ENCODE measurements around the gene MYBPC1. TPM values are rescaled to one million over a fixed set of nuclear protein-coding genes. Genes with fewer than 3 reads are reported as not detected.
"Not testable (repeated sequence)": the region's sequence is repeated elsewhere in the genome, so short reads cannot be mapped to it uniquely, and the experiment has no call there.

The MYBPC1 gene
- polyA plus RNA-seq, 4 donors: 0.03 to 0.37 (median 0.15) TPM; not detected in 1

GRCh38 chr12:101653503-101653902 is 58.7 kb downstream of the MYBPC1 start:
- no peak for DNase-seq (ENCODE audit: low read depth in 4 of 4, low spot score in 3 of 4)

GRCh38 chr12:101654442-101654841 is 59.7 kb downstream of the MYBPC1 start:
- no peak for DNase-seq (ENCODE audit: low read depth in 4 of 4, low spot score in 3 of 4)

GRCh38 chr12:101655393-101655792 is 60.6 kb downstream of the MYBPC1 start:
- no peak for DNase-seq (ENCODE audit: low read depth in 4 of 4, low spot score in 3 of 4)

- DNase-seq (ENCODE audit: low read depth in 4 of 4, low spot score in 3 of 4): not testable (repeated sequence)
Observed at GRCh38 chr12:101660662-101661061, 65.9 kb downstream of the MYBPC1 start.

- no peak for DNase-seq (ENCODE audit: low read depth in 4 of 4, low spot score in 3 of 4)
Observed at GRCh38 chr12:101663298-101663697, 68.5 kb downstream of the MYBPC1 start.

GRCh38 chr12:101664992-101665391 is 70.2 kb downstream of the MYBPC1 start:
- no peak for DNase-seq (ENCODE audit: low read depth in 4 of 4, low spot score in 3 of 4)

- DNase-seq (ENCODE audit: low read depth in 4 of 4, low spot score in 3 of 4): no peak
Observed at GRCh38 chr12:101666052-101666728, 71.4 kb downstream of the MYBPC1 start.

- no peak for DNase-seq (ENCODE audit: low read depth in 4 of 4, low spot score in 3 of 4)
Observed at GRCh38 chr12:101667591-101667990, 72.8 kb downstream of the MYBPC1 start.

GRCh38 chr12:101670007-101670671 is 75.4 kb downstream of the MYBPC1 start:
- peak in 1 of 4 donors; percentile 5 for DNase-seq (ENCODE audit: low read depth in 4 of 4, low spot score in 3 of 4)

GRCh38 chr12:101671157-101671791 is 76.5 kb downstream of the MYBPC1 start:
- DNase-seq (ENCODE audit: low read depth in 4 of 4, low spot score in 3 of 4): no peak

- DNase-seq (ENCODE audit: low read depth in 4 of 4, low spot score in 3 of 4): no peak
Observed at GRCh38 chr12:101671833-101672232, 77.1 kb downstream of the MYBPC1 start.

GRCh38 chr12:101675555-101675954 is 80.8 kb downstream of the MYBPC1 start:
- no peak for DNase-seq (ENCODE audit: low read depth in 4 of 4, low spot score in 3 of 4)

- not testable (repeated sequence) for DNase-seq (ENCODE audit: low read depth in 4 of 4, low spot score in 3 of 4)
Observed at GRCh38 chr12:101676497-101676896, 81.7 kb downstream of the MYBPC1 start.

- DNase-seq (ENCODE audit: low read depth in 4 of 4, low spot score in 3 of 4): no peak
Observed at GRCh38 chr12:101678081-101678480, 83.3 kb downstream of the MYBPC1 start.

GRCh38 chr12:101680240-101680639 is 85.5 kb downstream of the MYBPC1 start:
- DNase-seq (ENCODE audit: low read depth in 4 of 4, low spot score in 3 of 4): no peak

- no peak for DNase-seq (ENCODE audit: low read depth in 4 of 4, low spot score in 3 of 4)
Observed at GRCh38 chr12:101680647-101681046, 85.9 kb downstream of the MYBPC1 start.

GRCh38 chr12:101681627-101682026 is 86.9 kb downstream of the MYBPC1 start:
- not testable (repeated sequence) for DNase-seq (ENCODE audit: low read depth in 4 of 4, low spot score in 3 of 4)

GRCh38 chr12:101685092-101685491 is 90.3 kb downstream of the MYBPC1 start:
- DNase-seq (ENCODE audit: low read depth in 4 of 4, low spot score in 3 of 4): no peak

- DNase-seq (ENCODE audit: low read depth in 4 of 4, low spot score in 3 of 4): no peak
Observed at GRCh38 chr12:101686176-101686575, 91.4 kb downstream of the MYBPC1 start.

- DNase-seq (ENCODE audit: low read depth in 4 of 4, low spot score in 3 of 4): no peak
Observed at GRCh38 chr12:101690544-101691098, 95.8 kb downstream of the MYBPC1 start.

GRCh38 chr12:101691503-101692096 is 96.8 kb downstream of the MYBPC1 start:
- no peak for DNase-seq (ENCODE audit: low read depth in 4 of 4, low spot score in 3 of 4)
